ENCODE measurements around the gene ERMARD.
A peak's percentile ranks its signal among the peaks of the same experiment; 100 is the strongest.

Gene ERMARD

DNA sequence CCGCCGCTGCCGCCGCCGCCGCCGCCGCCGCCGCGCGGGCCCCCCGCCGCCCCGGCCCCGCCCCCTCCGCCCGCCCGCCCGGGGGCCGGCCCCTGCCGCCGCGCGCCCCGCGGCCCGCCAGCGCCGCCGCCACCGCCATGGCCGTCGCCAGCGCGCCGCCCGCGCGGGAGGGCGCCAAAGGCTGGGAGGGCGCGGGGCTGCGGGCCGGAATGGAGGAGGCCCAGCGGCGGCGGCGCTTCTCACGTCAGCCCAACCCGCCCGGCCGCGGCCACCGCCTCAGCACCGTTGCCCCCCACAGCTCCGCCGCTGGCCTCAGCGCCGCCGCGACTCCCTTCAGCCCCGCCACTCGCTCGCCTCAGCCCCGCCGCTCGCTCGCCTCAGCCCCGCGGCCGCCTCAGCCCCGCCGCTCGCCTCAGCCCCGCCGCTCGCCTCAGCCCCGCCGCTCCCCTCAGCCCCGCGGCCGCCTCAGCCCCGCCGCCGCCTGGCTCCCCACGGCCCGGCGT lies 27.4 kb upstream of the ERMARD start:
- no peak for TF ChIP-seq CTCF (IDR thresholded peaks at IDR 0.05; ENCODE audit: low read depth, low read length, missing control alignments)
- no peak for DNase-seq (ENCODE audit: extremely low read depth, low read depth)
- peak overlapping the region; percentile 66 for H3K4me3 ChIP-seq (replicated peaks; ENCODE audit: low read depth, low read length)

GRCh38 chr6:169724494-169725124 lies 26.8 kb upstream of the ERMARD start, which contains the start of gene PHF10:
TSS of gene PHF10 (minus strand) at chr6:169724500. CDS start at chr6:169723931, 569 bp downstream.
- peak within 1 kb of the TSS; percentile 66 for H3K4me3 ChIP-seq (replicated peaks; ENCODE audit: low read depth, low read length)
- no peak for DNase-seq (ENCODE audit: extremely low read depth, low read depth)
- TF ChIP-seq CTCF (IDR thresholded peaks at IDR 0.05; ENCODE audit: low read depth, low read length, missing control alignments) = no peak

GRCh38 chr6:169725125-169726048 lies 26.0 kb upstream of the ERMARD start:
- TF ChIP-seq CTCF (IDR thresholded peaks at IDR 0.05; ENCODE audit: low read depth, low read length, missing control alignments) = no peak
- H3K4me3 ChIP-seq (replicated peaks; ENCODE audit: low read depth, low read length) = peak overlapping the region; percentile 59
- no peak for DNase-seq (ENCODE audit: extremely low read depth, low read depth)

DNA sequence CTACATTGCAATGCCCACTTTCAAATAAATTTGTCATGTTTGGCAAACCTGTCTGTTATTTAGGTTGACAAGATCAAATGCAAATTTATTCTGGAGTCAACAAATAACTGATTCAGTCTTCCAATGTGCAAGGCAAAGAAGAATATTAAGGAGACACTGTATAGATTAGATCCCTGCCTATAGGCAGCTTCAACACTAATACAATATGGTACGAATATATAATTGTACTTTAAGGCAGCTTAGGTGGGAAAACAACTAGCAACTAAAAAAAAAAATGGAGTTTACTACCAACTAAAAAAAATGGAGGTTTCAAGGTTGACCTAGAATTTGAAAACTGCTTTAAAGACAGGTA lies 25.4 kb upstream of the ERMARD start:
- no peak overlapping the region for H3K4me3 ChIP-seq (replicated peaks; ENCODE audit: low read depth, low read length)
- no peak for DNase-seq (ENCODE audit: extremely low read depth, low read depth)
- TF ChIP-seq CTCF (IDR thresholded peaks at IDR 0.05; ENCODE audit: low read depth, low read length, missing control alignments) = no peak

GRCh38 chr6:169726963-169727362 lies 24.5 kb upstream of the ERMARD start:
- H3K4me3 ChIP-seq (replicated peaks; ENCODE audit: low read depth, low read length) = no peak overlapping the region
- no peak for DNase-seq (ENCODE audit: extremely low read depth, low read depth)
- no peak for TF ChIP-seq CTCF (IDR thresholded peaks at IDR 0.05; ENCODE audit: low read depth, low read length, missing control alignments)

DNA sequence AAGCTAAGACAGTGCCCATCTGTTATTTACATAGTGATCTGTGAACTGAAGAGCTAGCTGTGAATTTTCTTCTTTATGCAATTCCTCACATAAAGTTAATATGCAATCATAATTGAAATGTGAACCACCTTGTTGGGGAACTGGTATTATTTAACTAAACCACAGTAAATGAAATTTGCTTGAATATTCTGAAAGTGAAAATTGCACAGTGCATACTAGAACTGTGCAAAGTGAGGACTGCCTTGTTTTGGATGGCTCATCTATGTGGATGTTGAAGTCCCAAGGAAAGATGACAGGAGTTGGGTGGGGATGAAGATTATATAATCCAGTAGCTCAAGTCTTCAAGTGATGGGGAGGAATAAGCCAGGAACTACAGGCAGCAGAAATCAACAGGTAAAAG lies 21.5 kb upstream of the ERMARD start:
- DNase-seq (ENCODE audit: extremely low read depth, low read depth) = no peak
- TF ChIP-seq CTCF (IDR thresholded peaks at IDR 0.05; ENCODE audit: low read depth, low read length, missing control alignments) = no peak
- no peak overlapping the region for H3K4me3 ChIP-seq (replicated peaks; ENCODE audit: low read depth, low read length)
